Measurements from ENCODE around the gene ATG2A.

The ATG2A gene

GRCh38 chr11:64915376-64915887, 1.6 kb downstream of the ATG2A start:
- Histone ChIP-seq H3K23ac (ENCODE audit: low read length) (no peak overlapping the region), H2AK5ac (ENCODE audit: low read length) (no peak overlapping the region), H3K79me2 (ENCODE audit: control insufficient read depth, insufficient read depth, low read length, poor library complexity) (peaks cover 4% of the 10 kb centered on the region), H3K4ac (ENCODE audit: low read depth, low read length) (no peak overlapping the region), H3K27me3 (ENCODE audit: insufficient read depth, low read length) (no peaks in the 10 kb centered on the region), H3K79me1 (ENCODE audit: low read length) (peaks cover 6% of the 10 kb centered on the region), H3K9me3 (ENCODE audit: insufficient read depth, low read depth, low read length) (peaks cover 2% of the 10 kb centered on the region), H3K27ac (ENCODE audit: low read depth, low read length) (no peak overlapping the region), H3K14ac (ENCODE audit: low read length) (no peak overlapping the region), H3K4me1 (ENCODE audit: control insufficient read depth in 1 of 2, insufficient read depth in 2 of 2, low read length in 2 of 2) (peaks cover 4 to 8% of the 10 kb centered on the region in 2 experiments), H4K8ac (ENCODE audit: low read depth, low read length) (no peak overlapping the region), H2AFZ (ENCODE audit: insufficient read depth, low read length, poor library complexity) (no peak overlapping the region), H3K36me3 (ENCODE audit: control insufficient read depth in 1 of 2, insufficient read depth in 2 of 2, low read length in 2 of 2) (peaks cover 37 to 39% of the 10 kb centered on the region in 2 experiments), H3K18ac (ENCODE audit: low read length) (peak overlapping the region; percentile 11), H3K4me3 (ENCODE audit: low read depth, low read length) (no peak overlapping the region), H2BK12ac (ENCODE audit: low read length) (no peak overlapping the region), H4K12ac (ENCODE audit: low read depth, low read length) (no peak overlapping the region), H3K9ac (ENCODE audit: low read length) (no peak overlapping the region), H2BK5ac (ENCODE audit: low read depth, low read length, poor library complexity) (no peak overlapping the region), H3K4me2 (ENCODE audit: low read length) (peak overlapping the region; percentile 75), H4K91ac (ENCODE audit: low read depth, low read length) (peak overlapping the region; percentile 40), H2BK120ac (ENCODE audit: insufficient read depth, low read length, poor library complexity) (no peak overlapping the region)
- no peak for DNase-seq
- WGBS (ENCODE audit: extremely low coverage, insufficient coverage, insufficient read length): no CpG with 5 or more reads among the region's 7 CpGs

GRCh38 chr11:64914123-64914522, 2.9 kb downstream of the ATG2A start:
- H2BK120ac ChIP-seq (ENCODE audit: insufficient read depth, low read length, poor library complexity): no peak overlapping the region
- H2BK12ac ChIP-seq (ENCODE audit: low read length): no peak overlapping the region
- no peak overlapping the region for H3K9ac ChIP-seq (ENCODE audit: low read length)
- peaks cover 2% of the 10 kb centered on the region for H3K9me3 ChIP-seq (ENCODE audit: insufficient read depth, low read depth, low read length)
- no peak overlapping the region for H2AFZ ChIP-seq (ENCODE audit: insufficient read depth, low read length, poor library complexity)
- peaks cover 6% of the 10 kb centered on the region for H3K79me1 ChIP-seq (ENCODE audit: low read length)
- no peak for DNase-seq
- H3K23ac ChIP-seq (ENCODE audit: low read length): no peak overlapping the region
- no peak overlapping the region for H2AK5ac ChIP-seq (ENCODE audit: low read length)
- H3K27me3 ChIP-seq (ENCODE audit: insufficient read depth, low read length): no peaks in the 10 kb centered on the region
- no CpG with 5 or more reads among the region's 17 CpGs for WGBS (ENCODE audit: extremely low coverage, insufficient coverage, insufficient read length)
- H3K18ac ChIP-seq (ENCODE audit: low read length): no peak overlapping the region
- no peak overlapping the region for H3K4me3 ChIP-seq (ENCODE audit: low read depth, low read length)
- H4K8ac ChIP-seq (ENCODE audit: low read depth, low read length): no peak overlapping the region
- H3K36me3 ChIP-seq (ENCODE audit: control insufficient read depth in 1 of 2, insufficient read depth in 2 of 2, low read length in 2 of 2): peaks cover 49 to 52% of the 10 kb centered on the region in 2 experiments
- no peak overlapping the region for H2BK5ac ChIP-seq (ENCODE audit: low read depth, low read length, poor library complexity)
- peaks cover 4 to 8% of the 10 kb centered on the region in 2 experiments for H3K4me1 ChIP-seq (ENCODE audit: control insufficient read depth in 1 of 2, insufficient read depth in 2 of 2, low read length in 2 of 2)
- no peak overlapping the region for H3K4ac ChIP-seq (ENCODE audit: low read depth, low read length)
- no peak overlapping the region for H3K14ac ChIP-seq (ENCODE audit: low read length)
- H3K79me2 ChIP-seq (ENCODE audit: control insufficient read depth, insufficient read depth, low read length, poor library complexity): peaks cover 4% of the 10 kb centered on the region
- no peak overlapping the region for H3K27ac ChIP-seq (ENCODE audit: low read depth, low read length)
- no peak overlapping the region for H3K4me2 ChIP-seq (ENCODE audit: low read length)
- H4K12ac ChIP-seq (ENCODE audit: low read depth, low read length): no peak overlapping the region
- no peak overlapping the region for H4K91ac ChIP-seq (ENCODE audit: low read depth, low read length)

DNA sequence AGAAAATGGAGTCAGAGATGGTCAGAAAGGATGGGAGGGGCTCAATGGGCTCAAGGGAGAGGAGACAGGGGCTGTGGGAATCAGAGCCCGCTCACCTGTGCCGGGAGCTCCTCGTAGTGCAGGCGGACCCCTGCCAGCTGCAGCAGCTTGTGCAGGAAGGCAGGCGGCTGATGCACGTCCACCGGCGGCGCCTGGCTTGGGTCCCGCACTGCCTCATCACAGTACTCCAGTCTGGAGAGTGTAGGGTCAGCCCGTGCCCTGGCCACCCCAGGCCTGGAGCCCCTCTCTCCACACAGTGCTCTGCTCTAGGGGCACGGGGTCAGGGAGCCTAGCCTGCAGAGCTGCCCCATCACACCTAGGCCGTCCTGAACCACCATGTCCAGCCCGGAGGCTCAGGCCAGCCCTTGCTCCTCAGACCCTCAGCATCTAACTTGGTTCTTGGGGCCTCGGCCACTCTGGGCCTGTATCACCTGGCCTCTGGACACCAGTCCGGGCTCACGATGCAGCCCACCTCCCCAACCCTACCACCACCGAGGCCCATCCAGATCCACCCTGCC, 3.8 kb downstream of the ATG2A start:
- Histone ChIP-seq H4K91ac (ENCODE audit: low read depth, low read length) (no peak overlapping the region), H3K79me1 (ENCODE audit: low read length) (peaks cover 6% of the 10 kb centered on the region), H3K4me1 (ENCODE audit: control insufficient read depth in 1 of 2, insufficient read depth in 2 of 2, low read length in 2 of 2) (peaks cover 4 to 8% of the 10 kb centered on the region in 2 experiments), H2BK120ac (ENCODE audit: insufficient read depth, low read length, poor library complexity) (no peak overlapping the region), H3K36me3 (ENCODE audit: control insufficient read depth in 1 of 2, insufficient read depth in 2 of 2, low read length in 2 of 2) (peaks cover 56 to 59% of the 10 kb centered on the region in 2 experiments), H3K27ac (ENCODE audit: low read depth, low read length) (no peak overlapping the region), H3K14ac (ENCODE audit: low read length) (no peak overlapping the region), H3K79me2 (ENCODE audit: control insufficient read depth, insufficient read depth, low read length, poor library complexity) (peaks cover 4% of the 10 kb centered on the region), H3K4me2 (ENCODE audit: low read length) (no peak overlapping the region), H4K12ac (ENCODE audit: low read depth, low read length) (no peak overlapping the region), H3K27me3 (ENCODE audit: insufficient read depth, low read length) (no peaks in the 10 kb centered on the region), H2BK5ac (ENCODE audit: low read depth, low read length, poor library complexity) (no peak overlapping the region), H2AK5ac (ENCODE audit: low read length) (no peak overlapping the region), H3K4ac (ENCODE audit: low read depth, low read length) (no peak overlapping the region), H3K9ac (ENCODE audit: low read length) (no peak overlapping the region), H2BK12ac (ENCODE audit: low read length) (no peak overlapping the region), H3K4me3 (ENCODE audit: low read depth, low read length) (no peak overlapping the region), H2AFZ (ENCODE audit: insufficient read depth, low read length, poor library complexity) (no peak overlapping the region), H4K8ac (ENCODE audit: low read depth, low read length) (no peak overlapping the region), H3K18ac (ENCODE audit: low read length) (no peak overlapping the region), H3K23ac (ENCODE audit: low read length) (no peak overlapping the region), H3K9me3 (ENCODE audit: insufficient read depth, low read depth, low read length) (peaks cover 2% of the 10 kb centered on the region)
- no peak for DNase-seq
- WGBS (ENCODE audit: extremely low coverage, insufficient coverage, insufficient read length): no CpG with 5 or more reads among the region's 18 CpGs

DNA sequence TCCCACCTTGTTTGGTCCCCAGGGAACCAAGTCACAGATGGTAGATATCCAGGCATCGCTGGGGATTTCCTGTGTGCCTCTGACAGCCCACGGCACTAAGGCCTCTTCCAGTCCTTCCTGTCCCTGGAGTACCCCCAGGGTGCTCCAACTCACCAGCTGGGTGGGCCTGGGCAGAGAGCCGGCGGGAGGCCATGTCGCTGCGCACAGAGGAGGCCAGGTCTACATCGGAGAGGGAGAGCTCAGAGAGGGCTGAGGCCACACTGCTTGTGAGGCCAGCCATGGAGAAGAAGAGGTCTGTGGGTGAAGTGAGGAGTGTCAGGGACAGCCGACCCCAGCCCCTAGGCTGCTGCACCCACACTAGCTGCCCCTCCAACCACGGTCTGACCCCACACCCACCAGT, 5.3 kb downstream of the ATG2A start:
- Histone ChIP-seq H2BK12ac (ENCODE audit: low read length) (no peak overlapping the region), H2AFZ (ENCODE audit: insufficient read depth, low read length, poor library complexity) (no peak overlapping the region), H4K12ac (ENCODE audit: low read depth, low read length) (no peak overlapping the region), H4K91ac (ENCODE audit: low read depth, low read length) (no peak overlapping the region), H3K36me3 (ENCODE audit: control insufficient read depth in 1 of 2, insufficient read depth in 2 of 2, low read length in 2 of 2) (peaks cover 67 to 72% of the 10 kb centered on the region in 2 experiments), H3K23ac (ENCODE audit: low read length) (no peak overlapping the region), H3K79me2 (ENCODE audit: control insufficient read depth, insufficient read depth, low read length, poor library complexity) (peaks cover 1% of the 10 kb centered on the region), H3K9me3 (ENCODE audit: insufficient read depth, low read depth, low read length) (peaks cover 2% of the 10 kb centered on the region), H3K4me3 (ENCODE audit: low read depth, low read length) (no peak overlapping the region), H3K79me1 (ENCODE audit: low read length) (peaks cover 3% of the 10 kb centered on the region), H3K4ac (ENCODE audit: low read depth, low read length) (no peak overlapping the region), H2BK5ac (ENCODE audit: low read depth, low read length, poor library complexity) (no peak overlapping the region), H3K27ac (ENCODE audit: low read depth, low read length) (no peak overlapping the region), H4K8ac (ENCODE audit: low read depth, low read length) (no peak overlapping the region), H3K4me2 (ENCODE audit: low read length) (no peak overlapping the region), H3K18ac (ENCODE audit: low read length) (no peak overlapping the region), H3K9ac (ENCODE audit: low read length) (no peak overlapping the region), H2BK120ac (ENCODE audit: insufficient read depth, low read length, poor library complexity) (no peak overlapping the region), H3K4me1 (ENCODE audit: control insufficient read depth in 1 of 2, insufficient read depth in 2 of 2, low read length in 2 of 2) (peaks cover 4 to 8% of the 10 kb centered on the region in 2 experiments), H3K27me3 (ENCODE audit: insufficient read depth, low read length) (no peaks in the 10 kb centered on the region), H3K14ac (ENCODE audit: low read length) (no peak overlapping the region), H2AK5ac (ENCODE audit: low read length) (no peak overlapping the region)
- WGBS (ENCODE audit: extremely low coverage, insufficient coverage, insufficient read length): no CpG with 5 or more reads among the region's 9 CpGs
- DNase-seq: no peak
